Stimulated activated CD8-positive, alpha-beta memory T cell treated with anti-CD3 and anti-CD28 coated beads, Interleukin-12 subunit alpha, Interleukin-12 subunit beta, amount 100 ng/mL, for 24 hours (primary cell): ENCODE results near the gene LIME1.

Experiments used
- DNase-seq: peaks from one replicate; pipeline ENCODE4 v3.0.0-alpha.2; 2020; ENCODE audit errors: extremely low read depth

LIME1 gene

GRCh38 chr20:63737945-63738686 lies 1.7 kb downstream of the LIME1 start:
- no peak for DNase-seq

GRCh38 chr20:63738687-63739129 lies 2.2 kb downstream of the LIME1 start:
- no peak for DNase-seq

DNA sequence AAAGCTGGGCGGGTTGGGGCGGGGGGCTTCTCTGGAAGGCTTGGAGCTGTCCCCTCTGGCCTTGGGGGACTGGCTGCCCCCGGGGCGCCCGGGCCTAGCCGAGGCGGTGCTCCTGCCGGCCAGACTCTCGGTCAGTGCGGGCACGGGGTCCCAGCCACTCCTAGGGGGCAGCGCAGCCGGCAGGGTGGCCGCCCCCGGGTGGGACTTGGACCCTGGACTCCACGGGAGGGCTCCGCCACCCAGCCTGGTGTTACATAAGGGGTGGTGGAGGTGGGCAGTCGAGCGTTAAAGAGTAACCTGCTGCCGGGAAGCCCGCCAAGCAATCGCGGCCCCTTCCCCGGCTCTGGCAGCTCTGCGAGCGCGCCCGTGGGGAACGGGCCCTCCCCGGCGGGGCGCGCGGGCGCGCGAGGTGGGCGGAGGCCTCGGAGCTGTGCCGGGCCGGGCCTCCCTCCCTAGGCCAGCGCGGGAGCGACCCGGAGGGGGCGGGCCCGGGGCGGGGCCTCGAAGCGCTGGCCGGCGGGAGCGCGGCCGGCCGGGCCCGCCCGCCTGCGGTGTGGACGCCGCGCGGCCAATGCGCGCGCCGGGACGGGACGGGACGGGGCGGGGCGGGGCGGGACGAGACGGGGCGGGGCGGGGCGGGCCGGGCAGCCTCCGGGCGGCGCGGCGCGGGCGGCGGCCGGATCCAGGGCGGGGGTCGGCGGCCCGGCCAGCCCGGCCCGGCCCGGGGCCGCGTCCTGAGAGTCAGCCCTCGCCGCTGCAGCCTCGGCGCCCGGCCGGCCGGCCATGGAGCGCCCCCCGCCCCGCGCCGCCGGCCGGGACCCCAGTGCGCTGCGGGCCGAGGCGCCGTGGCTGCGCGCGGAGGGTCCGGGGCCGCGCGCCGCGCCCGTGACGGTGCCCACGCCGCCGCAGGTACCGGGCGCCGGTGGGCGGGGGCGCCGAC lies 2.9 kb downstream of the LIME1 start, which contains the start of gene SLC2A4RG:
Gene SLC2A4RG, plus strand, starts transcription at position 647 of the 940 bp plus-strand sequence. Its CDS starts 137 bp downstream, at position 784.
- no peak for DNase-seq

- DNase-seq: no peak
Observed at GRCh38 chr20:63740070-63740626, 3.7 kb downstream of the LIME1 start.

DNA sequence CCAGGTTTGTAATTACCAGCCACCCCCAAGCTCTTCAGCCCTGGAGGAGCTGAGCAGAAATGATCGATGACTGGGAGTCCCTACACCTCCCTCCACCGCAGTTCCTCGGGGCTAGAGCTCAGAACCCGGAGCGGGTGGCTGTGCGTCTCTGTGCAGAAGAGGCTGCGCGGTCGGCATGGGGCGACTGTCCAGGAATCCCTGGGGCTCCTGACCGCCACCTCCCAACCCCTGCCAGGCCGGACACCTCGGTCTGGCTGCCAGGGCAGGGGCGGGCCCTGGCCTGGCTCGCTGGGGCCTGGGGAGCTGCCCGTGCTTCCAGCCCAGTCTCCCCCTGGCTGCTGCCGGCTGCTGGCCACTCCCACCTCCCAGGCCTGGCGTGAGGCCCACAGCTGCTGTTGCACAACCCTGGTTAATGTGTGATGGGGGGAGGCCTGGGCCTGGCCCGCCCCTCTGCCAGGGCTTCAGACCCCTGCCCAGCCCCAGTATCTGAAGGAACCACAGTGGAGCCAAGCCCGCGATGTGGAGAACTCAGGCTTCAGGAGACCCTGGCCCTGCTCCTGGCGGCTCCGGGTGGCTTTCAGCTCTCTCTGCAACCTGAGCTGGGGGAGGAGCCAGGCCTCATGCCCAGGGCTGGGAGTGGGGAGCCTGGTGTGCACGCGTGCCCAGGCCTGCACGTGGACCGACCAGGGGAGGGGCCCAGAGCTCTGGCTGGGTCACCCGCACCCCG lies 4.3 kb downstream of the LIME1 start:
- no peak for DNase-seq

DNA sequence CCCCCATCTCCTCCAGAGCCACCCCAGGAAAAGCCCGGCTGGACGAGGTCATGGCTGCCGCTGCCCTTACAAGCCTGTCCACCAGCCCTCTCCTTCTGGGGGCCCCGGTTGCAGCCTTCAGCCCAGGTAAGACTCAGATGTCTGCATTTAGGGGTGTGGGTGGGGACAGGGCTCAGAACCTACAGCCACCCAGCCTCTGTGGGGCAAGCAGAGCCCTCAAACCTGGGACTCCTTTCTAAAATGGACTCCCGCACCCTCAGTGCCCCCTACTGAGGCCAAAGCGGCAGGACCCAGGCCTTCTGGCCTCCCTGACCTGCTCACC lies 4.9 kb downstream of the LIME1 start:
- DNase-seq: no peak

DNA sequence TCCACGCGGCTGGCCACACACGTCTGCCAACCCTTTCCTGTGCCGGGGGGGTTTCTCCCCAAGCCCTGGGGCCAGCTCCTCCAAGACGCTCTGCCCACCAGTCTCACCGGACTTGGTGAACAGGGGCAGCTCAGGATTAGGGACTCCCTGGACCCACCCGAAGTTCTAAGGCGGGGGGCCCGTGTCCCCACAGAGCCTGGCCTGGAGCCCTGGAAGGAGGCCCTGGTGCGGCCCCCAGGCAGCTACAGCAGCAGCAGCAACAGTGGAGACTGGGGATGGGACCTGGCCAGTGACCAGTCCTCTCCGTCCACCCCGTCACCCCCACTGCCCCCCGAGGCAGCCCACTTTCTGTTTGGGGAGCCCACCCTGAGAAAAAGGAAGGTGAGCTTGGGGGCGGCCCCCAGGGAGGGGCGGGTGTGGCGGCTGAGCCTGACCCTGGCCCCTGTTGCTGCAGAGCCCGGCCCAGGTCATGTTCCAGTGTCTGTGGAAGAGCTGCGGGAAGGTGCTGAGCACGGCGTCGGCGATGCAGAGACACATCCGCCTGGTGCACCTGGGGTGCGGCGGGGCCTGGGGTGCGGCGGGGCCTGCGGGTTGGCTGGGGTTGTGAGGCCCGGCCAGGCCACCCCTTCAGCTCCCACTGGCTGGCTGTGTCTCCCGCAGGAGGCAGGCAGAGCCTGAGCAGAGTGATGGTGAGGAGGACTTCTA lies 5.4 kb downstream of the LIME1 start:
- no peak for DNase-seq

GRCh38 chr20:63742381-63743024 lies 6.0 kb downstream of the LIME1 start:
- DNase-seq: no peak

DNA sequence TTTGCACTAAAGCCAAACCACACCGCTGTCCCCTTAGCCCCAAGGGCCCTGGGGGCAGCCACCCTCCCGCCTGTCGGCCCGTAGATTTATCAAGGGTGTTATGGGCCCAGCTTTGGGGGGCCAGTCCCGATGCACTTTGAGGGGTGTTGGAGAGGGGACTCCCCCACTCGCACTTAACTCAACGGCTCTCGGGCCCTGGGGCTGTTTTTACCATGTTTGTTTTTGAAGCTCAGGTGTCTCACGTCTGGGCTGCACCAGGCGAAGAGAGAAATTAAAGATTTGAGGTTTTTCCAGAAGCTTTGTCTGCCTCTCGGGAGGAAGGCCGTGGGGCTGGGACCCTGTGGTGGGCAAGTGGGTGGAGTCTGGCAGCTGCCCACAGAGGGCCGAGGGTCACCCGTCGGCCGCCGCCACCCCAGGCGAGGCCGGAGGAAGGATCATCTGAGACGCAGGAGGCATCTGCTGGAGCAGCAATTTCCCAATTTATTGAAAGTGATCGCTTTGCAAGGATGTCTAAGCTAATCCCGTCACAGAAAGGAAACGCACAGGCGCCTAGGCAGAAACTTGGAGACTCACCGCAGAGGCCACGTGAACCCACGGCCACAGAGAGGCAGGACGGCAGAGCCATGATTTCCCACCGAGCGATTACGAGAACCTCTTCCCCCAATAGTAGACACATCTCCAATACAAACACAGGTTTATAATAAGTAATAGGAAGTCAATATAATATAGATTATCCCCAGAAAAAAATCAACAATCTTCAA lies 6.9 kb downstream of the LIME1 start:
- DNase-seq: no peak

DNA sequence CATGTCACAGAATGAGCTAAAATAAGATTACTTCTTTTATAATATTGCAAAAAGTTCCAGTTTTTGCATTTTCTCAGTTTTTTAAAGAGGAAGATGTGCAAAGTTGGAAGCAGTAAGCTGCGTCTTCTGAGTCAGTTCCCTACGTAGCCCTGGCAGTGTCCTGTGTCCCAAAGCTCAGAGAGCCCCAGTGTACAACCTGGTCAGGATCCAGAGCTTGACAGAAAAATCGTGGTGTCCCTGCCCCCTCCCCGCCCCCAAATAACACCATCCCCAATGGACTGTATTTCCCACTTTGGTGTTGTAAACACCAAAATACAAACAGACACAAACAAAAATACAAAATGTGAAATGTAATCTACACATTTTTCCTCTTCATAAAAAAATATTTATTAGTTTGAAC lies 7.7 kb downstream of the LIME1 start:
- DNase-seq: no peak

DNA sequence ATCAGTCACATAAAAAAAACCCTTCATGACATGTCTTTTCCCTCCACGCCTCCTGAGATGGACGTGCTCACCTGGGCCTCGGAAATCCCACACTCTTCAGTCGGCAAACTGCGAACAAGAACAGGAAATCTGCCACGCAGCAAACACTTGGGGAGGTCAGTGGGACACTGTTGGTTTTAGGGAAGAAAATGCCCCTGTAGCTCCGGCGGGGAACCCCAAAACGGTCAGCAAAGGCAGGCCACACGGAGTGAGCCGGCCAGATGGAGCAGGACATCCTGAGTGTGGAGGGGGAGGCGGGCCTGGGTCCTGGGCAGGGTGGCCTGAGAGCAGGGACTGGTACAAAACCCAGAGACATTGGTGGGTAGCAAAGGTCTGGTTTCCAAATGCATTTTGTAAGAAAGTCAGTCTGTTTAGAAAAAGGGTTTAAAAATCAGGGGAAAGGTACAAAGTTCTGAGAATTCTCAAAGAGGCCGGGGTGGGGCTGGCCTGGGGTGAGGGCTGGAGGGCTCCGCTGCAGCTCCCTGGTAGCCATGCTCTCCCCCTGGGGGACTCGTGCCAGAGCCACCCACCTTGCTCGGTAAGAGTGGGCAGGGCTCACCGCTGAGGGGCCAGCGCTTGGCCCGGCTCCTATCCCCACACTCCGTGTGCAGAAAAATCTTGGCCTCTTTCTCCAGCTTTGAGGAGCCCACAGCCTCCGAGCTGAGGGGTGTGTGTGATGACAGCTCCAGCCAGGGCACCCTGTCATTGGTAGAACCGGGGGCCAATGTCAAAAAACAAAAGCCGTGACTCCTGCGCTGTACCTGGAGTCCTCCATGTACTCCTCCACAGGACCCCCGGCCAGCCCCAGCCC lies 8.3 kb downstream of the LIME1 start:
- no peak for DNase-seq

DNA sequence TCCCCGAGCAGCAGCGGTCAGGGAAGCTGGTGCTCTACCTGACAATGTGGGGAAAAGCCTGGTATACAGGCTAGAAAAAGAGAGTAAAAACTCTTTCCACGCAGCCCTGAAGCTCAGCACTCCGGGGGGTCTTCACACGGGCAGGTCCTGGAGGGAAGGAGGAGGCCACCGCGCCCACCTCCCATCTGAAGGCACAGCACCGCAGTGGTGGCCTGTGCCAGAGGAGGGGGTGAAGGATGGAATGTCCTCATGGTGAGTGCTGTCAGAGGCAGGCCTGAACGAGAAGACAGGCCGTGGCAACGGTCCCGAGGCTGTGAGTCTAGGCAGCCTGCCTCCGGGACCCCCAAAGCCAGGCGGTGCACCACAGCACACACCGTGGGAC lies 9.0 kb downstream of the LIME1 start:
- DNase-seq: no peak

- DNase-seq: no peak
Observed at GRCh38 chr20:63745961-63746731, 9.7 kb downstream of the LIME1 start.

- DNase-seq: no peak
Observed at GRCh38 chr20:63746751-63747315, 10.4 kb downstream of the LIME1 start.

GRCh38 chr20:63747622-63748069 lies 11.2 kb downstream of the LIME1 start:
- DNase-seq: no peak

GRCh38 chr20:63748070-63748933 lies 11.8 kb downstream of the LIME1 start:
- no peak for DNase-seq

DNA sequence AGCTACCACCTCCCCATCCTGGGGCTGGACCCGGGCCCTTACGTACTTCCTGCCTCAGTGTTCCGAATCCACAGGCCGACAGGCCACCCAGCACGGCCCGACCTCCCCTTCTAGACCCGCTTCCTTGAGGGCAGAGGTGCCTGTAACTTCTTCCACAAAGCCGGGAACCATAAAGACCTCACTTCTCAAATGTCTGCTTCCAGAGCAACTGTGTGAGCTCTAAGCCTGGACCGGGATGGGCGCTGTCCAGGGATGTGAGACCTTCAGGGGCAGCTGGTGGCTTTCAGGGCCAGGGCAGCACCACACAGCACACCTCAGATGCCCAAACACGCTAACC lies 12.4 kb downstream of the LIME1 start:
- DNase-seq: no peak
